NT2/D1 (cell line): ENCODE data around the gene EPN2.

Source experiments
- DNase-seq: peaks from one replicate; pipeline ENCODE4 v3.0.0-alpha.2; 2011; ENCODE audit warnings: low read depth, low spot score
- H3K27me3 ChIP-seq: 2 replicates; pipeline ENCODE4 v1.6.0; 2011; ENCODE audit warnings: mild to moderate bottlenecking; ENCODE audit not compliant: insufficient read length, insufficient read depth
- H3K36me3 ChIP-seq: 2 replicates; pipeline ENCODE4 v1.6.1; 2011; ENCODE audit warnings: mild to moderate bottlenecking, low read length, mixed read lengths; ENCODE audit not compliant: insufficient read depth, insufficient read length
- H3K4me1 ChIP-seq: 2 replicates; pipeline ENCODE4 v1.5.1; 2011; ENCODE audit not compliant: insufficient read depth, insufficient read length
- H3K4me3 ChIP-seq: 2 replicates; pipeline ENCODE4 v1.5.1; 2011; ENCODE audit warnings: low read depth; ENCODE audit not compliant: insufficient read length
- H3K9ac ChIP-seq: 2 replicates; pipeline ENCODE4 v1.6.0; 2011; ENCODE audit warnings: low read depth; ENCODE audit not compliant: insufficient read length
- H3K9me3 ChIP-seq: 2 replicates; pipeline ENCODE4 v1.5.1; 2011; ENCODE audit warnings: mild to moderate bottlenecking, low read length; ENCODE audit not compliant: insufficient read depth
- SUZ12 ChIP-seq: IDR thresholded peaks from 2 replicates; pipeline ENCODE4 v1.6.1; 2011; ENCODE audit not compliant: insufficient read length, insufficient read depth; ENCODE audit errors: extremely low read depth
- YY1 ChIP-seq: IDR thresholded peaks from 2 replicates; pipeline ENCODE4 v1.6.1; 2011; ENCODE audit not compliant: insufficient read length, insufficient read depth
- ZNF274 ChIP-seq: IDR thresholded peaks from 2 replicates; pipeline ENCODE4 v1.6.1; 2011; ENCODE audit warnings: mild to moderate bottlenecking, low read depth, low read length

Gene EPN2

GRCh38 chr17:19363114-19363438 lies 125.9 kb downstream of the EPN2 start:
- DNase-seq, result no peak
- TF ChIP-seq ZNF274 (no peak), SUZ12 (no peak), YY1 (no peak)
- no peaks in the 10 kb centered on the region for H3K9me3 ChIP-seq
- H3K36me3 ChIP-seq, result peaks cover 18% of the 10 kb centered on the region
- H3K9ac ChIP-seq, result peak overlapping the region; percentile 78
- H3K4me1 ChIP-seq, result peaks cover 8% of the 10 kb centered on the region
- peak overlapping the region; percentile 67 for H3K4me3 ChIP-seq
- no peaks in the 10 kb centered on the region for H3K27me3 ChIP-seq

- DNase-seq, result no peak
- TF ChIP-seq ZNF274 (no peak), SUZ12 (no peak), YY1 (no peak)
- H3K9ac ChIP-seq, result no peak overlapping the region
- H3K4me3 ChIP-seq, result no peak overlapping the region
- H3K36me3 ChIP-seq, result peaks cover 16% of the 10 kb centered on the region
- no peaks in the 10 kb centered on the region for H3K27me3 ChIP-seq
- H3K4me1 ChIP-seq, result peaks cover 8% of the 10 kb centered on the region
- no peaks in the 10 kb centered on the region for H3K9me3 ChIP-seq
These were observed 126.4 kb downstream of the EPN2 start for GRCh38 chr17:19363460-19364035.

GRCh38 chr17:19364699-19365498 lies 127.7 kb downstream of the EPN2 start:
- Histone ChIP-seq H3K9me3 (no peaks in the 10 kb centered on the region), H3K4me3 (no peak overlapping the region), H3K9ac (no peak overlapping the region), H3K27me3 (no peaks in the 10 kb centered on the region), H3K4me1 (peaks cover 8% of the 10 kb centered on the region), H3K36me3 (peaks cover 3% of the 10 kb centered on the region)
- TF ChIP-seq ZNF274 (no peak), YY1 (no peak), SUZ12 (no peak)
- DNase-seq, result no peak

GRCh38 chr17:19365499-19365817 lies 128.3 kb downstream of the EPN2 start:
- Histone ChIP-seq H3K9ac (no peak overlapping the region), H3K9me3 (no peaks in the 10 kb centered on the region), H3K27me3 (no peaks in the 10 kb centered on the region), H3K4me3 (no peak overlapping the region), H3K4me1 (peaks cover 8% of the 10 kb centered on the region), H3K36me3 (no peaks in the 10 kb centered on the region)
- TF ChIP-seq YY1 (no peak), SUZ12 (no peak), ZNF274 (no peak)
- DNase-seq, result no peak

GRCh38 chr17:19365833-19366636 lies 128.9 kb downstream of the EPN2 start:
- peaks cover 11% of the 10 kb centered on the region for H3K4me1 ChIP-seq
- no peaks in the 10 kb centered on the region for H3K36me3 ChIP-seq
- H3K9ac ChIP-seq, result no peak overlapping the region
- H3K27me3 ChIP-seq, result no peaks in the 10 kb centered on the region
- H3K4me3 ChIP-seq, result no peak overlapping the region
- DNase-seq, result no peak
- no peaks in the 10 kb centered on the region for H3K9me3 ChIP-seq
- TF ChIP-seq YY1 (no peak), SUZ12 (no peak), ZNF274 (no peak)

- Histone ChIP-seq H3K9me3 (no peaks in the 10 kb centered on the region), H3K27me3 (no peaks in the 10 kb centered on the region), H3K9ac (no peak overlapping the region), H3K4me1 (peaks cover 9% of the 10 kb centered on the region), H3K4me3 (no peak overlapping the region), H3K36me3 (no peaks in the 10 kb centered on the region)
- DNase-seq, result no peak
- no peak for TF ChIP-seq SUZ12
- no peak for TF ChIP-seq YY1
- no peak for TF ChIP-seq ZNF274
These were observed 129.4 kb downstream of the EPN2 start for GRCh38 chr17:19366637-19366972.

- no peaks in the 10 kb centered on the region for H3K9me3 ChIP-seq
- no peak overlapping the region for H3K9ac ChIP-seq
- DNase-seq, result no peak
- no peaks in the 10 kb centered on the region for H3K27me3 ChIP-seq
- H3K4me1 ChIP-seq, result peaks cover 13% of the 10 kb centered on the region
- H3K4me3 ChIP-seq, result no peak overlapping the region
- TF ChIP-seq SUZ12 (no peak), YY1 (no peak), ZNF274 (no peak)
- no peaks in the 10 kb centered on the region for H3K36me3 ChIP-seq
These were observed 131.1 kb downstream of the EPN2 start for GRCh38 chr17:19368229-19368628.
